NT2/D1 (cell line): ENCODE data around the gene GALNT14.

ENCODE experiments used
- SUZ12 ChIP-seq: IDR thresholded peaks from 2 replicates; pipeline ENCODE4 v1.6.1; 2011; ENCODE audit not compliant: insufficient read length, insufficient read depth; ENCODE audit errors: extremely low read depth
- YY1 ChIP-seq: IDR thresholded peaks from 2 replicates; pipeline ENCODE4 v1.6.1; 2011; ENCODE audit not compliant: insufficient read length, insufficient read depth
- ZNF274 ChIP-seq: IDR thresholded peaks from 2 replicates; pipeline ENCODE4 v1.6.1; 2011; ENCODE audit warnings: mild to moderate bottlenecking, low read depth, low read length

DNA sequence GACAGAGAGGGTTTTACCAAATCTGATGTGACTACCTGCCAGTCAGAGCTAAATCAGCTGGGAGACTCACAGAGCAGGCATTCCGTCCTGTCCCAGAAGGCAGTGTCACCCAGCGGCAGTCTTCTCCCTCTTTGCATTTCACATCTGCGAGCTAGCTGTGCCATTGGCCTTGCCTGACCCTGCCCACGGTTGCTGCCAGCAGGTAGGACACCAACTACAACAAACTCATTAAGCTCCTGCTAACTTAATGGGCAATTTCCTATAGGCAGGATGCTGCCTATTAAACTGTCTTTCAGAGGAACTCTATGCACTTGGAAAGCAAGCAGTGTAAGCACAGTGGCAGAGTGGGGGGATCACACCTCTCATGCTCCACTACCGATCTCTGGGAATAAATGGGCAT lies 214.6 kb downstream of the GALNT14 start:
- TF ChIP-seq YY1 (no peak), SUZ12 (no peak), ZNF274 (no peak)
